Subcutaneous adipose tissue (tissue), 4 donors: ENCODE measurements around the gene CDH4. TPM values are rescaled to one million over a fixed set of nuclear protein-coding genes. Genes with fewer than 3 reads are reported as not detected.

Experiments used
- total RNA-seq, 4 donors: library from RNA; depleted of rRNA; stranded (reverse); fragments of >200 nt; gene quantifications; one replicate each; pipeline ENCODE4 v1.1.0, GENCODE V29; 2016
- TF ChIP-seq, protein P1 (sequence below): fragments of 450-650 bp; IDR thresholded peaks from one replicate; pipeline ENCODE4 v1.5.1; 2016; ENCODE audit warnings: low read depth, mild to moderate bottlenecking, control low read depth, antibody characterized with exemption, moderate library complexity

CDH4 gene
- total RNA-seq, 4 donors from 2014 or later = not detected

DNA sequence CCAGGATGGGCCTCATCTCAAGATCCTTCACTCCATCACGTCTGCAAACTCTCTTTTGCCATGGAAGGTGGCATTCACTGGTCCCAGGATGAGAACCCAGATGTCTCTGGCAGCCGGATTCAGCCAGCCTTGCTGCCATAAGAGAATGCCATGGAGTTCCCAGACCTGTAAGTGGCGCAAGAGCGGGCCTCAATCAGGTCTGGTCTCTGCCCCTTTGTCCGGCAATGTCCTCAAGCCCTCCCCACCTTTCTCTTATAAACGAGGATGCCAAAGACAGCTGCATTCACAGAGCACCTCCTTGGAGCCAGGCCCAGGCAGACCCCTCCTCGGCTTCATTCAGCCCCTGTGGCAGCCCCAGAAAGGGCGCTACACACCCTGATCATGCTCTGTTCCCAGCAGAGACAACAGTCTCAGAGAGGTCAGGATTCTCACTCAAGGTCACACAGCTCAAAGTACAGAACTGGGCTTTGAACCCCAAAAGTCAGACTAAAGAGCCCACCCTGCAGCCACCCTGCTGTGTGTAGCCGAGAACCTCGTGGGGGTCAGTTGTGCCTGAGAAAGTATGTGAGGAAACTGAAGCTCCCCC, 549.9 kb downstream of the CDH4 start:
- TF ChIP-seq, protein P1, sequence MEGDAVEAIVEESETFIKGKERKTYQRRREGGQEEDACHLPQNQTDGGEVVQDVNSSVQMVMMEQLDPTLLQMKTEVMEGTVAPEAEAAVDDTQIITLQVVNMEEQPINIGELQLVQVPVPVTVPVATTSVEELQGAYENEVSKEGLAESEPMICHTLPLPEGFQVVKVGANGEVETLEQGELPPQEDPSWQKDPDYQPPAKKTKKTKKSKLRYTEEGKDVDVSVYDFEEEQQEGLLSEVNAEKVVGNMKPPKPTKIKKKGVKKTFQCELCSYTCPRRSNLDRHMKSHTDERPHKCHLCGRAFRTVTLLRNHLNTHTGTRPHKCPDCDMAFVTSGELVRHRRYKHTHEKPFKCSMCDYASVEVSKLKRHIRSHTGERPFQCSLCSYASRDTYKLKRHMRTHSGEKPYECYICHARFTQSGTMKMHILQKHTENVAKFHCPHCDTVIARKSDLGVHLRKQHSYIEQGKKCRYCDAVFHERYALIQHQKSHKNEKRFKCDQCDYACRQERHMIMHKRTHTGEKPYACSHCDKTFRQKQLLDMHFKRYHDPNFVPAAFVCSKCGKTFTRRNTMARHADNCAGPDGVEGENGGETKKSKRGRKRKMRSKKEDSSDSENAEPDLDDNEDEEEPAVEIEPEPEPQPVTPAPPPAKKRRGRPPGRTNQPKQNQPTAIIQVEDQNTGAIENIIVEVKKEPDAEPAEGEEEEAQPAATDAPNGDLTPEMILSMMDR = no peak

DNA sequence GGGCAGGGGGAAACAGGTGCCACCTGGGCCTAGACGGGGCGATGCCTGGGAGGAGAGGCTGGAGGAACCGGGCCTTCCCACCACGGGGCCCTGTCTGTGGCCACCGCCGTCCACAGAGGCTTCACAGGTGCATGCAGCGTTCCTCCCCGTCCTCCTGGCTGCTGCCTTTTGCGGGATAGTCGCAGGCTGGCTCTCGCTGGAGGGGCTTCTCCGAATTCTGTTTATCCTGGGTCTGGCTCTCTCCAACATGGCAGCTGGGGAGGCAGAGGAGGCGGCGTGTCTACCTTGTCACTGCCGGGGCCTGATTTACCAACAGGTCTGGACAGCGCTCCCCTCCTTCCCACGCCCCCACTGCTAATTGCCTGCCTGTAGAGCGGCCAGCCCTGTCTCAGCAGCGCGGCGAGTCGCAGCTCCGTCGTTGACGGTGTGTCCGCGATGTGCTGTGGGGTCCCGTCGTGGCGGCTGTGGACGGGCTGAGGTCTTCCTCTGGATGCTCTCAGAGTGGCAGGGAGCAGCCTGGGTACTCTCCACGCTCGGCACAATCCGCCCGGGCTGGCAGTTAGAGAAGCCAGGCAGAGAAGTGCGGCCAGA, 550.8 kb downstream of the CDH4 start:
- TF ChIP-seq, protein P1 = no peak

DNA sequence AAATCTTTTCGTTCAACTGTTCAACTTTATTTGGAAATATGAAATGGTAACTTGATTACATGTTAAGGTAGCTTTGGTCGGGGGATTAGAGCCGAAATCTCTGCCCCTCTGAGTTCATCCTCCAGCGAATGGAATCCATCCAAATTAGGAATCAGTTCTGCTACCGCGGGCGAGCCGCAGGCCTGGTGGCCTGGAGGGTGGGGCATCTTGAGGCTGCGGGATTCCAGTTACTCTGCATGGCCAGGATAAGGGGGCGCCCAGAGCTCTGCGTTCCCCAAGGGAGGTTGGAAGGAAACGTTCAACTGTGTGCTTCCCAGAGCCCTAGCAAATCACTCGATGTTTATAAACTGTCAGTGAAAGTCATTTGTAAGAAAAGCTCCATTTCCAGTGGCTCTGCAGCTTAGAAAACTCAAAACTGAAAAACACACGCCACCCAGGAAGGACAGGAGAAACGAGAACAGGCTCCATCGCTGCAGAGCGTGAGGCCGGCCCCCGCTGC, 551.4 kb downstream of the CDH4 start:
- TF ChIP-seq, protein P1 = no peak

DNA sequence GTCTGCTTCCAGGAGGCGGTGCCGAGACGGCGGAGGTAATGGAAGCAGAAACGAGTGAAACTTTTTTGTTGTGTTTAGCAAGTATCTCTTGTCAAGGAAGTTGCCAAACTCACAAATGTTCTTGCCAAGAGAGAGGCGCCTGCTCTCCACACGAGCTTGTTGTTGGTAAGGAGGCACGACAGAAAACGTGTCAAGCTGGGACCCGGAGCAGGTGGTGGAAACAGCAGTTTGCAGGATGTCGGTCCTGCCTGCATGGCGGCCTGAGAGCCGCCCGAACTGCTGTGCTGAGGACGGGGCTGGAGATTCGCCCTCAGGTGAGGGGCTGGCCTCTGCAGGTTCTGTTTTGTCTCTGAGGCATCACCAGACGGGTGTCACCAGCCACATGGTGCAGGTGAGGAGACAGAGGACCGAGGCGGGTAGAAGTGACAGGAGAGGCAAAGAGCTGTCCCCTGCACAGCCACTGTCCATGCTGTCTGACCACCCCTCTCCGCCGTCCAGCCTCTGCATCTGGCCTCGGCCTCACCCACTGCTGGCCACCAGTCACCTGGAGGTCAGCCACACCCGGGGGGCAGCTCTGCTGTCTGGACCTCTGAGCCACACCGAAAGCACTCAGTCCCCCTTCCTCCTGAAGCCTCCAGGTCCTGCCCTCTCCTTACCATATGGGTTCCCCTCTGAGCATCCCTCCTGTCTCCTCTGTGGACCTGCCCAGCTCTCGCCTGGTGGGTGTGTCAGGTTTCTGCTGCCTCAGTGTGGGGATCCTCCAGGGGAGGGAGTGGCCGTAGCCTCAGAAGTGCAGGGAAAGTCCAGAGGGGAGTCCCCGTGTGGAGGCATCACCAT, 552.1 kb downstream of the CDH4 start:
- TF ChIP-seq, protein P1 = no peak

DNA sequence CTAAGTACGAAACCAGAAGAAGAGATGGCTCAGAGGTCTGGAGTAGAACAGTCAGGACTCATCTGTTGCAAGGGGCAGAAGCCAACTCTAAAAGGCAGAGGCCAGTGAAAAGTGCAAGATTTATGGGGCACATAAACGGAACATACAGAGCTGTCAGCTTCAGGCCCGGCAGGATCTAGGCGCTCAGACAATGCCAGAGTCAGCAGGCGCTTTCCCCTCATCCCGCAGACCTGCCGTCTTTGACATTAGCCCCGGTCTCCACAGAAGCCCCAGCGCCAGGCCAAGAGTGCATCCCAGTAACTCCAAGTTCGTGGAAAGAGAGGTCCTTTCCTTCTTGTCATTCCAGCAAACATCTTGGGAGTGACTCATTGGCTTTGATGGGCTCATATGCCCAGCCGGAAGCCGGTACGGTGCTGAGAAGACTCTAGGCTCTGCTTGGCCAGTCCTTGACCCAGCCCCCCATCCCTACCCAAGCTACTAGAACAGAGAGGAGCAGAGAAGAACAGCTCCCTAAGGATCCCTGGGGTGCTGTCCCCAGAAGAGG, 552.8 kb downstream of the CDH4 start:
- TF ChIP-seq, protein P1 = no peak

DNA sequence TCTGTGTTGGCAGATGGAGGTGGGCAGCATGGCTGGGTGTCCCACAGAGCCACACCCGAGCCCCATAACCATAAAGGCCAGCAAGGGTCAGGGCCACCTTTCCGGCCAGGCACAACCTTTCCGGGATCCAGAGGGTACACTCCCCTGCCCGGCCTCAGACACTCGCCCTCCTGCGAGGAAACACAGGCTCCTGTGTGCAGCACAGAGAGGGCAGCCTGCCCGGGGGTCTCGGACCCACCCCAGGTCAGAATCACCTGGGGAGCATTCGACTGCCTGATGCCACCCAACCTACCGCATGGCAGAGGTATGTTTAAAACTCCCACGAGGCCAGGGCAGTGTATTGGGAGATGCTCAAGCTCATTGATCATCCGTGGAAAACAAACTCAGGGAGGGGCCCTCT, 553.3 kb downstream of the CDH4 start:
- TF ChIP-seq, protein P1 = no peak

DNA sequence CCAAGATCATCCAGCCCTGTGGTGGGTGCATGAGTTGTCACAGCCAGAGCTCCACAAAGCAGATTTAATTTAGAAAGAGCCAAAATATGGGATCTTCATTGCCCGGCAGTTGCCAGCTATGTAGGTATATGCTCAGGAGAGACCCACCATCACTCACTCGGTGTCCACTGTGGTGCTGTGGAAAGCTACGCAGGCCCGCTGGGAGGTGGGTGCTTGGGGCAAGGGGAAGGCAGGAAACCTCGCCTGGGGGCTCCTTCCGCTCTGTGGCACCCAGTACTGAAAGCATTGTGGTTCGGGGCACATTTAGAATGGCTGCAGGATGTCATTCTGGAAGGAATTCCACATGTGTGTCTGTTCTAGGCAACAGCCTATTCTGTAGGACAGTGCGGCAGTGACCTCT, 553.7 kb downstream of the CDH4 start:
- TF ChIP-seq, protein P1 = no peak
